GM12891 (cell line): Measurements from ENCODE around the gene SULT1C4.

ENCODE experiments used
- DNase-seq: peaks from one replicate; pipeline ENCODE4 v3.0.0; 2011; ENCODE audit warnings: low spot score; ENCODE audit not compliant: insufficient read length
- FAIRE-seq: peaks from 2 replicates; lab custom pipeline; 2011; peaks lifted over from hg19 to GRCh38; lab: Jason Lieb, UNC
- PAX5 ChIP-seq: IDR thresholded peaks from 2 replicates; pipeline ENCODE4 v1.6.1; 2011; ENCODE audit warnings: low read length, moderate library complexity, mild to moderate bottlenecking; ENCODE audit not compliant: insufficient read depth, severe bottlenecking
- POLR2A ChIP-seq: IDR thresholded peaks from 2 replicates; pipeline ENCODE4 v1.6.1; 2011; ENCODE audit warnings: low read depth, low read length, control low read depth
- POLR2AphosphoS5 ChIP-seq: IDR thresholded peaks from 2 replicates; pipeline ENCODE4 v1.6.1; 2011; ENCODE audit warnings: low read depth, low read length, control low read depth
- POU2F2 ChIP-seq: IDR thresholded peaks from 2 replicates; pipeline ENCODE4 v1.6.1; 2011; ENCODE audit warnings: low read depth, mild to moderate bottlenecking, control low read depth, low read length, moderate library complexity
- SPI1 ChIP-seq: IDR thresholded peaks from 2 replicates; pipeline ENCODE4 v1.6.1; 2011; ENCODE audit warnings: low read depth, low read length, control low read depth
- TAF1 ChIP-seq: IDR thresholded peaks from 2 replicates; pipeline ENCODE4 v1.6.1; 2011; ENCODE audit warnings: low read depth, low read length, control low read depth

SULT1C4 gene

GRCh38 chr2:108388045-108388444 is 10.3 kb downstream of the SULT1C4 start:
- TF ChIP-seq TAF1, result no peak
- TF ChIP-seq PAX5, result no peak
- TF ChIP-seq POU2F2, result no peak
- no peak for TF ChIP-seq POLR2A
- TF ChIP-seq POLR2AphosphoS5, result no peak
- no peak for TF ChIP-seq SPI1
- DNase-seq, result no peak
- FAIRE-seq, result no peak

- FAIRE-seq (no peak), DNase-seq (no peak)
- TF ChIP-seq TAF1 (no peak), PAX5 (no peak), SPI1 (no peak), POLR2AphosphoS5 (no peak), POLR2A (no peak), POU2F2 (no peak)
These were observed 12.6 kb downstream of the SULT1C4 start for GRCh38 chr2:108390340-108390739.

- no peak for TF ChIP-seq POU2F2
- no peak for TF ChIP-seq TAF1
- no peak for TF ChIP-seq SPI1
- no peak for TF ChIP-seq PAX5
- TF ChIP-seq POLR2AphosphoS5, result no peak
- TF ChIP-seq POLR2A, result no peak
- FAIRE-seq (no peak), DNase-seq (no peak)
These were observed 14.3 kb downstream of the SULT1C4 start for GRCh38 chr2:108392029-108392428.

GRCh38 chr2:108393197-108393596 is 15.4 kb downstream of the SULT1C4 start:
- no peak for FAIRE-seq
- DNase-seq, result no peak
- TF ChIP-seq POLR2A (no peak), POU2F2 (no peak), POLR2AphosphoS5 (no peak)

GRCh38 chr2:108395155-108395554 is 17.4 kb downstream of the SULT1C4 start:
- DNase-seq, result no peak
- no peak for TF ChIP-seq PAX5
- TF ChIP-seq POLR2AphosphoS5, result no peak
- no peak for TF ChIP-seq POU2F2
- no peak for TF ChIP-seq POLR2A
- TF ChIP-seq TAF1, result no peak
- TF ChIP-seq SPI1, result no peak
- no peak for FAIRE-seq

- TF ChIP-seq POU2F2, result no peak
- no peak for TF ChIP-seq SPI1
- TF ChIP-seq POLR2A, result no peak
- no peak for TF ChIP-seq TAF1
- TF ChIP-seq PAX5, result no peak
- TF ChIP-seq POLR2AphosphoS5, result no peak
- FAIRE-seq, result no peak
- DNase-seq, result no peak
These were observed 19.1 kb downstream of the SULT1C4 start for GRCh38 chr2:108396845-108397244.

GRCh38 chr2:108399479-108399878 is 21.7 kb downstream of the SULT1C4 start:
- TF ChIP-seq POLR2A (no peak), POLR2AphosphoS5 (no peak), PAX5 (no peak), POU2F2 (no peak), TAF1 (no peak), SPI1 (no peak)
- DNase-seq, result no peak

GRCh38 chr2:108401800-108402199 is 24.0 kb downstream of the SULT1C4 start:
- no peak for FAIRE-seq
- no peak for DNase-seq
- no peak for TF ChIP-seq POLR2AphosphoS5
- TF ChIP-seq TAF1, result no peak
- no peak for TF ChIP-seq PAX5
- no peak for TF ChIP-seq SPI1
- TF ChIP-seq POLR2A, result no peak
- no peak for TF ChIP-seq POU2F2

More at GRCh38 chr2:108399479-108399878, 21.7 kb downstream of the SULT1C4 start:
- FAIRE-seq, result no peak

- no peak for TF ChIP-seq PAX5
- TF ChIP-seq POLR2A, result no peak
- TF ChIP-seq POU2F2, result no peak
- TF ChIP-seq SPI1, result no peak
- TF ChIP-seq TAF1, result no peak
- no peak for TF ChIP-seq POLR2AphosphoS5
- FAIRE-seq, result no peak
- no peak for DNase-seq
These were observed 25.7 kb downstream of the SULT1C4 start for GRCh38 chr2:108403494-108403893.

- no peak for FAIRE-seq
- TF ChIP-seq SPI1, result no peak
- TF ChIP-seq TAF1, result no peak
- no peak for TF ChIP-seq POLR2AphosphoS5
These were observed 27.1 kb downstream of the SULT1C4 start for GRCh38 chr2:108404784-108405397.

More at GRCh38 chr2:108404784-108405397, 27.1 kb downstream of the SULT1C4 start:
- DNase-seq, result no peak
